Caco-2 (cell line): ENCODE data around the gene SENP1. TPM values are rescaled to one million over a fixed set of nuclear protein-coding genes. Genes with fewer than 3 reads are reported as not detected.

Source experiments
- BruUV-seq: library from RNA; stranded (reverse); fragments of 400-500 nt; replicated peaks from 2 replicates; lab custom pipeline; 2021; lab: Mats Ljungman, UMichigan
- CTCF ChIA-PET: fragments of 300-600 bp; sonication (Branson Sonifier 250); formaldehyde crosslinking; loops from one replicate; lab custom pipeline; 2022; ENCODE audit warnings: antibody characterized with exemption; lab: Charles Lee
- POLR2A ChIA-PET: fragments of 300-600 bp; sonication (Branson Sonifier 250); formaldehyde crosslinking; loops from one replicate; lab custom pipeline; 2022; ENCODE audit warnings: antibody characterized with exemption; lab: Charles Lee
- DNase-seq, 2 experiments: peaks; one replicate each; pipeline versions ENCODE4 v3.0.0 to v3.0.0-alpha.2; 2020 to 2022
- H3K27me3 ChIP-seq: replicated peaks from 2 replicates; pipeline ENCODE4 v1.6.0; 2011; ENCODE audit warnings: low read length; ENCODE audit not compliant: control insufficient read depth, insufficient read depth
- H3K36me3 ChIP-seq: 2 replicates; pipeline ENCODE4 v1.5.1; 2011; ENCODE audit warnings: low read length; ENCODE audit not compliant: control insufficient read depth, insufficient read depth
- H3K4me1 ChIP-seq: fragments of 250-450 bp; sonication (Bioruptor Pico); 2 replicates; pipeline ENCODE4 v1.5.1; 2020; ENCODE audit warnings: mild to moderate bottlenecking
- H3K4me3 ChIP-seq: 2 replicates; pipeline ENCODE4 v1.5.1; 2011; ENCODE audit warnings: low read depth, mild to moderate bottlenecking, control low read depth, low read length
- H3K9me3 ChIP-seq: fragments of 250-450 bp; sonication (Bioruptor Pico); 2 replicates; pipeline ENCODE4 v1.5.1; 2020; ENCODE audit warnings: mild to moderate bottlenecking, moderate library complexity
- H3K27ac Mint-ChIP-seq: one replicate; pipeline ENCODE4 v1.8.0; 2022; ENCODE audit warnings: mixed read lengths; ENCODE audit not compliant: unreplicated experiment
- H3K27me3 Mint-ChIP-seq: one replicate; pipeline ENCODE4 v1.8.0; 2022; ENCODE audit warnings: mixed read lengths; ENCODE audit not compliant: insufficient read depth, unreplicated experiment
- H3K36me3 Mint-ChIP-seq: one replicate; pipeline ENCODE4 v1.8.0; 2022; ENCODE audit warnings: mild to moderate bottlenecking, mixed read lengths; ENCODE audit not compliant: insufficient read depth, unreplicated experiment
- H3K4me1 Mint-ChIP-seq: one replicate; pipeline ENCODE4 v1.8.0; 2022; ENCODE audit warnings: low read depth, mixed read lengths; ENCODE audit not compliant: unreplicated experiment
- H3K4me3 Mint-ChIP-seq: one replicate; pipeline ENCODE4 v1.8.0; 2022; ENCODE audit warnings: mild to moderate bottlenecking, moderate library complexity, mixed read lengths; ENCODE audit not compliant: unreplicated experiment
- H3K9me3 Mint-ChIP-seq: one replicate; pipeline ENCODE4 v1.8.0; 2022; ENCODE audit warnings: mixed read lengths; ENCODE audit not compliant: unreplicated experiment
- intact Hi-C: fragments of 100-400 bp; cut with micrococcal nuclease; formaldehyde crosslinking; loops from one replicate; pipeline ENCODE4 v1.10.0; 2022; ENCODE audit not compliant: unreplicated experiment
- total RNA-seq: library from RNA; stranded (reverse); gene quantifications from 2 replicates; pipeline ENCODE4 v1.2.3, GENCODE V29; 2022
- TF ChIP-seq, protein P1 (sequence below), 2 experiments: fragments of 200-600 bp in 1 of 2; IDR thresholded peaks; 1 replicate in 1 of 2; 2 replicates in 1 of 2; pipeline versions ENCODE4 v1.5.1 to v1.8.0; 2011 to 2022; ENCODE audit warnings: antibody characterized with exemption in 1 of 2, control low read depth in 1 of 2, inconsistent platforms in 1 of 2, low read depth in 1 of 2, low read length in 1 of 2, mild to moderate bottlenecking in 1 of 2, moderate library complexity in 1 of 2; ENCODE audit not compliant: insufficient read depth in 1 of 2, severe bottlenecking in 1 of 2, unreplicated experiment in 1 of 2

The SENP1 gene
- total RNA-seq, 1 experiment from 2014 or later = 40.4 TPM

DNA sequence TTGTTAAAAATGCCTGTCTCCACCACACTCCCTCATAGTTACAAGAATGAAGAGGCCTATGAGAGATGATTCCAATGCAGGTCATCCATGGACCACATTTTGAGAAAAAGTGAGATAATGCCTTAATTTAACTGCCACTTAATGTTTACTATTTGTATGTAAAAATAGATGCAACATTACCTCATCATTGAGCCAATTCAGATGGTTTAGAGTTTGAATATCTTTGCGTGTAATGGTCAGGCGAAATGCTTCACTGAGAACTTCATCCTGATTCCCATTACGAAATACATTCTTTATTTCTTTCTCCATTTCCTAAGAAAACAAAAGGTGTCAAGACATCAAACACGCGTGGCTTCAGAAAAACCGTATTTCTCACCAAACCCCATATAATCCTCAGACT is 42.3 kb downstream of the SENP1 start:
- no peak overlapping the region for H3K4me3 Mint-ChIP-seq
- peaks cover 9% of the 10 kb centered on the region for H3K9me3 ChIP-seq
- peaks cover 26% of the 10 kb centered on the region for H3K9me3 Mint-ChIP-seq
- peaks cover 67% of the 10 kb centered on the region for H3K36me3 Mint-ChIP-seq
- no TSS peak for BruUV-seq
- ChIA-PET CTCF (no interaction called here), POLR2A (no interaction called here)
- no peaks in the 10 kb centered on the region for H3K27me3 Mint-ChIP-seq
- TF ChIP-seq, protein P1, sequence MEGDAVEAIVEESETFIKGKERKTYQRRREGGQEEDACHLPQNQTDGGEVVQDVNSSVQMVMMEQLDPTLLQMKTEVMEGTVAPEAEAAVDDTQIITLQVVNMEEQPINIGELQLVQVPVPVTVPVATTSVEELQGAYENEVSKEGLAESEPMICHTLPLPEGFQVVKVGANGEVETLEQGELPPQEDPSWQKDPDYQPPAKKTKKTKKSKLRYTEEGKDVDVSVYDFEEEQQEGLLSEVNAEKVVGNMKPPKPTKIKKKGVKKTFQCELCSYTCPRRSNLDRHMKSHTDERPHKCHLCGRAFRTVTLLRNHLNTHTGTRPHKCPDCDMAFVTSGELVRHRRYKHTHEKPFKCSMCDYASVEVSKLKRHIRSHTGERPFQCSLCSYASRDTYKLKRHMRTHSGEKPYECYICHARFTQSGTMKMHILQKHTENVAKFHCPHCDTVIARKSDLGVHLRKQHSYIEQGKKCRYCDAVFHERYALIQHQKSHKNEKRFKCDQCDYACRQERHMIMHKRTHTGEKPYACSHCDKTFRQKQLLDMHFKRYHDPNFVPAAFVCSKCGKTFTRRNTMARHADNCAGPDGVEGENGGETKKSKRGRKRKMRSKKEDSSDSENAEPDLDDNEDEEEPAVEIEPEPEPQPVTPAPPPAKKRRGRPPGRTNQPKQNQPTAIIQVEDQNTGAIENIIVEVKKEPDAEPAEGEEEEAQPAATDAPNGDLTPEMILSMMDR (IDR thresholded peaks at IDR 0.05; ENCODE audit: insufficient read depth in 1 of 2, low read depth in 1 of 2, low read length in 1 of 2, severe bottlenecking in 1 of 2, unreplicated experiment in 1 of 2) = no peak
- H3K36me3 ChIP-seq = peaks cover 5% of the 10 kb centered on the region; the same call in 1 of the 2 replicates
- intact Hi-C loops = no loop called here
- DNase-seq = no peak
- H3K4me1 Mint-ChIP-seq = no peaks in the 10 kb centered on the region
- no peaks in the 10 kb centered on the region for H3K27me3 ChIP-seq
- no peak overlapping the region for H3K27ac Mint-ChIP-seq
- no peaks in the 10 kb centered on the region for H3K4me1 ChIP-seq
- no peak overlapping the region for H3K4me3 ChIP-seq

DNA sequence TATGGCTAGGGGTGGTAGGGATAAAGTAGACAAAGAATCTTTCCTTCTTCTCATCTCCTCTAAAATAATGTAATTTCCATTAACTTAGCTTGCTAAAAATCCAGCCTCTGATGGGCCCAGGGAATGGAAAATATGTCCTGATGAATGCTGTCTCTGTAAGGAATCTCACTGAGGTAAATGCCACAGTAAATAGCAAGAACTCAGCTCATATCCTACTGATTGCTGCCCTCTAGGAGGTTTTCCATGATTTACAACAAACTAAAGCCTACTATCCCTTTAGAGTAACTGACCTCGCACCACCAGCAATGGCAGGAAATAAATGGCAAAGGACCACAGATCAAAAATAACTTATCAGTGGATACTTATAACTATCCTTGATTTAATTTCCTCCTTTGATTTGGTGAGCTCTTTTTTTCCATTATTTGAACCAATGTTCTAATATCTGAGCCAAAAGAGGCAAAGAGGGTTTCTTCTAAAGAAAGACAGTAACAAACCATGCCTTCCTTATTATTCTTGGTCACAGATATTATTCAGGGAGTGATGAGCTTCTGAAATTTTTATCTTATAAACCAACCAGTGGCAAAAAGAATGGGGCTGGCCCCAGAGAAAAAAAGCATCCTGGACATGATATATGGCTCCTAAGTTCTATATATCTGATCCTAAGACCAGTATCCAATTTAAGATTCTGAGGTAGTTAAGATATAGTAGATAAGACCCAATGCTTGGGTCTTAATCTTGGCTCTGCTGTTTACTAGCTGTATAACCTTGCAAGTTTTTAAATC is 43.8 kb downstream of the SENP1 start:
- no peak overlapping the region for H3K27ac Mint-ChIP-seq
- DNase-seq = peak in 1 of 2 experiments; percentile 62

DNA sequence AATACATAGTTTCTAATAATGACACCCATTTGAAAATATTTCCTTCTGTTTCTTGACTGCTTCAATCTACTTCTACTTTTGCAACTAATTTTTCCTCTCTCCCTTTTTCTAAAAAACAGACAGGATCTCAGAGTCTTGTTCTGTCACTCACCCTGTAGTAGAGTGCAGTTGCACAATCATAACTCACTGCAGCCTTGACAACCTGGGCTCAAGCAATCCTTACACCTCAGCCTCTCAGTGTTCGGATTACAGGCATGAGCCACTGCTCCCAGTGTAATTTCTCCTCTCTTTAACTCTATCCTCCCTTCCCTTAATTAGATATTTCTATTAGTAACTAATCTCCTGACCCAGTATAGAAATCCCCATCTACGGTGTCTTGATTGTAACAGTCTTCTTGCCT is 45.4 kb downstream of the SENP1 start:
- H3K9me3 ChIP-seq = peaks cover 13% of the 10 kb centered on the region
- H3K4me1 ChIP-seq = no peaks in the 10 kb centered on the region
- ChIA-PET CTCF (no interaction called here), POLR2A (no interaction called here)
- Mint-ChIP-seq H3K9me3 (peaks cover 33% of the 10 kb centered on the region), H3K36me3 (peaks cover 54% of the 10 kb centered on the region), H3K4me1 (no peaks in the 10 kb centered on the region), H3K27me3 (no peaks in the 10 kb centered on the region), H3K27ac (no peak overlapping the region), H3K4me3 (no peak overlapping the region)
- H3K27me3 ChIP-seq = no peaks in the 10 kb centered on the region
- peaks cover 4% of the 10 kb centered on the region; the same call in 1 of the 2 replicates for H3K36me3 ChIP-seq
- TF ChIP-seq, protein P1 (IDR thresholded peaks at IDR 0.05; ENCODE audit: insufficient read depth in 1 of 2, low read depth in 1 of 2, low read length in 1 of 2, severe bottlenecking in 1 of 2, unreplicated experiment in 1 of 2) = no peak
- no peak for DNase-seq
- intact Hi-C loops = no loop called here
- BruUV-seq = no TSS peak
- H3K4me3 ChIP-seq = no peak overlapping the region

More for the DNA sequence above, 43.8 kb downstream of the SENP1 start:
- H3K27me3 ChIP-seq = no peaks in the 10 kb centered on the region
- H3K27me3 Mint-ChIP-seq = no peaks in the 10 kb centered on the region
- TF ChIP-seq, protein P1 (IDR thresholded peaks at IDR 0.05; ENCODE audit: insufficient read depth in 1 of 2, low read depth in 1 of 2, low read length in 1 of 2, severe bottlenecking in 1 of 2, unreplicated experiment in 1 of 2) = peak; percentile 49 to 62
- H3K9me3 ChIP-seq = peaks cover 13% of the 10 kb centered on the region
- ChIA-PET CTCF (interaction anchor here (0.6 to 1.4 kb wide), 15 partner anchors 23 to 223 kb away, joined by 3 to 9 read pairs (median 4); partner anchors contain the start of genes TMEM106C and VDR), POLR2A (interaction anchor here (0.9 kb wide), 1 partner anchor 157 kb away, joined by 3 read pairs; the partner anchor contains the start of gene VDR)
- no TSS peak for BruUV-seq
- no peaks in the 10 kb centered on the region for H3K4me1 ChIP-seq
- peaks cover 33% of the 10 kb centered on the region for H3K9me3 Mint-ChIP-seq
- peaks cover 4% of the 10 kb centered on the region; the same call in 1 of the 2 replicates for H3K36me3 ChIP-seq
- H3K4me3 ChIP-seq = no peak overlapping the region
- H3K4me1 Mint-ChIP-seq = no peaks in the 10 kb centered on the region
- intact Hi-C loops = loop anchor here (1.0 kb wide), 4 partner anchors 39 to 162 kb away; partner anchors contain the start of gene TMEM106C
- peaks cover 66% of the 10 kb centered on the region for H3K36me3 Mint-ChIP-seq
- H3K4me3 Mint-ChIP-seq = no peak overlapping the region
